OCI-LY7 (cell line): ENCODE data around the gene RHOB. TPM values are rescaled to one million over a fixed set of nuclear protein-coding genes. Genes with fewer than 3 reads are reported as not detected.

Source experiments
- BruUV-seq: library from RNA; stranded (reverse); fragments of 400-500 nt; replicated peaks from 2 replicates; lab custom pipeline; 2021; lab: Mats Ljungman, UMichigan
- CTCF ChIA-PET: fragments of 300-600 bp; sonication (Branson Sonifier 250); formaldehyde crosslinking; loops from one replicate; lab custom pipeline; 2022; ENCODE audit warnings: antibody characterized with exemption; ENCODE audit not compliant: unreplicated experiment; lab: Charles Lee
- POLR2A ChIA-PET: fragments of 300-600 bp; sonication (Branson Sonifier 250); formaldehyde crosslinking; loops from one replicate; lab custom pipeline; 2022; ENCODE audit warnings: antibody characterized with exemption; lab: Charles Lee
- DNase-seq: peaks from one replicate; pipeline ENCODE4 v3.0.0-alpha.2; 2015; ENCODE audit warnings: low spot score
- H2AFZ ChIP-seq: fragments of 200-600 bp; sonication (generic), shearing (Covaris generic); 2 replicates; pipeline ENCODE4 v1.6.1; 2014; ENCODE audit warnings: mild to moderate bottlenecking, antibody characterized with exemption, low read length, moderate library complexity
- H3K27ac ChIP-seq: fragments of 200-600 bp; sonication (generic); 2 replicates; pipeline ENCODE4 v1.5.1; 2014; ENCODE audit warnings: mixed run types, low read depth, mild to moderate bottlenecking, moderate library complexity, low read length, inconsistent platforms; ENCODE audit not compliant: poor library complexity, severe bottlenecking
- H3K36me3 ChIP-seq: fragments of 200-600 bp; sonication (generic); 2 replicates; pipeline ENCODE4 v1.6.1; 2014; ENCODE audit warnings: mild to moderate bottlenecking, antibody characterized with exemption, low read length, moderate library complexity, mixed read lengths; ENCODE audit not compliant: insufficient read depth
- H3K4me1 ChIP-seq: fragments of 200-600 bp; sonication (generic); 2 replicates; pipeline ENCODE4 v1.5.1; 2014; ENCODE audit warnings: mild to moderate bottlenecking, low read length; ENCODE audit not compliant: insufficient read depth, poor library complexity, severe bottlenecking
- H3K4me2 ChIP-seq: fragments of 200-600 bp; sonication (generic); 2 replicates; pipeline ENCODE4 v1.6.1; 2014; ENCODE audit warnings: mild to moderate bottlenecking, low read length
- H3K4me3 ChIP-seq: fragments of 200-600 bp; sonication (generic); 2 replicates; pipeline ENCODE4 v1.5.1; 2014; ENCODE audit warnings: mild to moderate bottlenecking, low read depth, low read length; ENCODE audit not compliant: poor library complexity, severe bottlenecking
- H3K79me2 ChIP-seq: fragments of 200-600 bp; sonication (generic); 2 replicates; pipeline ENCODE4 v1.6.1; 2016; ENCODE audit warnings: low read depth, mild to moderate bottlenecking, low read length, moderate library complexity, mixed read lengths; ENCODE audit not compliant: insufficient read depth
- H3K9me2 ChIP-seq: fragments of 200-600 bp; sonication (generic); 2 replicates; pipeline ENCODE4 v1.6.1; 2016; ENCODE audit warnings: mild to moderate bottlenecking, low read length, mixed read lengths; ENCODE audit not compliant: insufficient read depth
- H3K9me3 ChIP-seq: fragments of 200-600 bp; sonication (generic); 2 replicates; pipeline ENCODE4 v1.6.1; 2014; ENCODE audit warnings: mild to moderate bottlenecking, mixed run types, low read length, mixed read lengths
- H4K20me1 ChIP-seq: fragments of 200-600 bp; sonication (generic); 2 replicates; pipeline ENCODE4 v1.6.1; 2014; ENCODE audit warnings: mild to moderate bottlenecking, antibody characterized with exemption, low read length, moderate library complexity, mixed read lengths; ENCODE audit not compliant: insufficient read depth
- CTCF ChIP-seq: fragments of 200-600 bp; sonication (generic); conservative IDR thresholded peaks from 2 replicates; pipeline ENCODE4 v1.5.1; 2014; ENCODE audit warnings: mild to moderate bottlenecking, antibody characterized with exemption, low read length, moderate library complexity, mixed read lengths
- EZH2phosphoT487 ChIP-seq: fragments of 200-600 bp; sonication (generic); IDR thresholded peaks from 2 replicates; pipeline ENCODE4 v1.6.1; 2018; ENCODE audit warnings: low read depth, borderline replicate concordance, mild to moderate bottlenecking, mixed run types, antibody characterized with exemption, low read length, moderate library complexity, mixed read lengths
- intact Hi-C: fragments of 100-400 bp; cut with micrococcal nuclease; formaldehyde crosslinking; loops from one replicate; pipeline ENCODE4 v1.10.0; 2022; ENCODE audit not compliant: unreplicated experiment
- total RNA-seq, 2 experiments: library from RNA; depleted of rRNA in 1 of 2; stranded (reverse); fragments of >200 nt in 1 of 2; shearing (Covaris generic) in 1 of 2; gene quantifications; 2 replicates each; pipeline ENCODE4 v1.2.3, GENCODE V29; 2014 to 2022

Gene RHOB
- total RNA-seq, 2 experiments from 2014 or later = 0.36 TPM; not detected in 1

GRCh38 chr2:20409039-20409438 lies 37.8 kb upstream of the RHOB start:
- POLR2A ChIA-PET = no interaction called here
- no peak overlapping the region for H3K4me3 ChIP-seq
- no peak overlapping the region for H3K27ac ChIP-seq
- no peaks in the 10 kb centered on the region for H3K79me2 ChIP-seq
- intact Hi-C loops = no loop called here
- CTCF ChIA-PET = no interaction called here
- H3K9me3 ChIP-seq = peaks cover 24% of the 10 kb centered on the region
- H4K20me1 ChIP-seq = no peaks in the 10 kb centered on the region
- H3K4me1 ChIP-seq = no peaks in the 10 kb centered on the region
- DNase-seq = no peak
- no peak for TF ChIP-seq CTCF
- TF ChIP-seq EZH2phosphoT487 = no peak
- BruUV-seq = no TSS peak
- no peak overlapping the region for H3K4me2 ChIP-seq
- H3K9me2 ChIP-seq = no peaks in the 10 kb centered on the region
- no peak overlapping the region for H2AFZ ChIP-seq
- no peaks in the 10 kb centered on the region for H3K36me3 ChIP-seq

GRCh38 chr2:20410556-20411277 lies 36.2 kb upstream of the RHOB start:
- no peak for DNase-seq
- intact Hi-C loops = no loop called here

More at GRCh38 chr2:20410556-20411277, 36.2 kb upstream of the RHOB start:
- no peak overlapping the region for H3K27ac ChIP-seq
- H3K9me2 ChIP-seq = no peaks in the 10 kb centered on the region
- no peaks in the 10 kb centered on the region for H4K20me1 ChIP-seq
- H2AFZ ChIP-seq = no peak overlapping the region
- ChIA-PET CTCF (interaction anchor here (1.1 to 2.3 kb wide), 6 partner anchors 8 to 32 kb away, joined by 4 to 13 read pairs (median 6); no protein-coding TSS in a partner anchor), POLR2A (interaction anchor here (0.6 to 1.6 kb wide), 2 partner anchors 14 to 84 kb away, joined by 3 to 4 read pairs; no protein-coding TSS in a partner anchor)
- no TSS peak for BruUV-seq
- no peak overlapping the region for H3K4me2 ChIP-seq
- H3K4me3 ChIP-seq = no peak overlapping the region
- H3K36me3 ChIP-seq = no peaks in the 10 kb centered on the region
- peaks cover 24% of the 10 kb centered on the region for H3K9me3 ChIP-seq
- no peak for TF ChIP-seq EZH2phosphoT487
- no peak for TF ChIP-seq CTCF
- H3K79me2 ChIP-seq = no peaks in the 10 kb centered on the region
- no peaks in the 10 kb centered on the region for H3K4me1 ChIP-seq
